Type B pancreatic cell (in vitro differentiated cells): ENCODE data around the gene LTO1. TPM values are rescaled to one million over a fixed set of nuclear protein-coding genes. Genes with fewer than 3 reads are reported as not detected.

Experiments
- DNase-seq: peaks from one replicate; pipeline ENCODE4 v3.0.0; 2021; ENCODE audit warnings: mixed read lengths; ENCODE audit not compliant: unreplicated experiment; ENCODE audit errors: extremely low spot score
- H3K27ac Mint-ChIP-seq: 2 replicates; pipeline ENCODE4 v1.8.0; 2021; ENCODE audit warnings: mild to moderate bottlenecking, mixed read lengths
- H3K27me3 Mint-ChIP-seq: 2 replicates; pipeline ENCODE4 v1.8.0; 2021; ENCODE audit warnings: mixed read lengths
- H3K36me3 Mint-ChIP-seq: 2 replicates; pipeline ENCODE4 v1.8.0; 2021; ENCODE audit warnings: mixed read lengths
- H3K4me1 Mint-ChIP-seq: one replicate; pipeline ENCODE4 v1.8.0; 2021; ENCODE audit warnings: mixed read lengths; ENCODE audit not compliant: unreplicated experiment
- H3K4me3 Mint-ChIP-seq: 2 replicates; pipeline ENCODE4 v1.8.0; 2021; ENCODE audit warnings: mild to moderate bottlenecking, mixed read lengths
- H3K9me3 Mint-ChIP-seq: 2 replicates; pipeline ENCODE4 v1.8.0; 2021; ENCODE audit warnings: mixed read lengths
- total RNA-seq: library from RNA; stranded (reverse); gene quantifications from 2 replicates; pipeline ENCODE4 v1.2.1, GENCODE V29; 2021; ENCODE audit warnings: low replicate concordance
- TF ChIP-seq, protein P1 (sequence below): fragments of 200-600 bp; sonication (generic); conservative IDR thresholded peaks from 2 replicates; pipeline ENCODE4 v1.5.0; 2021; ENCODE audit warnings: antibody characterized with exemption, mild to moderate bottlenecking

Gene LTO1
- total RNA-seq, 1 donor from 2014 or later: 24.6 TPM

DNA sequence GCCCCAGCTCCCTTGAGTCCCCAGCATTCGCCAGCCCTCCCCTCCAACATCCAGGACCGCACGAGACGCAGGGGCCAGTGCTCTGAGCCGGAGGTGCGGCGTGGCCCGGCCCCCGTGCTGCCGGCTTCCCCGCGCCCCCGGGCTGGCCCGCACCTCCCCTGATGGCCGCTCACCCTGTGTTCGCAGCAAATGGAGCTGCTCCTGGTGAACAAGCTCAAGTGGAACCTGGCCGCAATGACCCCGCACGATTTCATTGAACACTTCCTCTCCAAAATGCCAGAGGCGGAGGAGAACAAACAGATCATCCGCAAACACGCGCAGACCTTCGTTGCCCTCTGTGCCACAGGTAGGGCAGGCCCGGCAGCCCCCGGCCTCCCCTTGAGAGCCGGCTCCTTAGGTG is 31.5 kb downstream of the LTO1 start:
- TF ChIP-seq, protein P1, sequence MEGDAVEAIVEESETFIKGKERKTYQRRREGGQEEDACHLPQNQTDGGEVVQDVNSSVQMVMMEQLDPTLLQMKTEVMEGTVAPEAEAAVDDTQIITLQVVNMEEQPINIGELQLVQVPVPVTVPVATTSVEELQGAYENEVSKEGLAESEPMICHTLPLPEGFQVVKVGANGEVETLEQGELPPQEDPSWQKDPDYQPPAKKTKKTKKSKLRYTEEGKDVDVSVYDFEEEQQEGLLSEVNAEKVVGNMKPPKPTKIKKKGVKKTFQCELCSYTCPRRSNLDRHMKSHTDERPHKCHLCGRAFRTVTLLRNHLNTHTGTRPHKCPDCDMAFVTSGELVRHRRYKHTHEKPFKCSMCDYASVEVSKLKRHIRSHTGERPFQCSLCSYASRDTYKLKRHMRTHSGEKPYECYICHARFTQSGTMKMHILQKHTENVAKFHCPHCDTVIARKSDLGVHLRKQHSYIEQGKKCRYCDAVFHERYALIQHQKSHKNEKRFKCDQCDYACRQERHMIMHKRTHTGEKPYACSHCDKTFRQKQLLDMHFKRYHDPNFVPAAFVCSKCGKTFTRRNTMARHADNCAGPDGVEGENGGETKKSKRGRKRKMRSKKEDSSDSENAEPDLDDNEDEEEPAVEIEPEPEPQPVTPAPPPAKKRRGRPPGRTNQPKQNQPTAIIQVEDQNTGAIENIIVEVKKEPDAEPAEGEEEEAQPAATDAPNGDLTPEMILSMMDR: peak; percentile 29
- peak; percentile 69 for DNase-seq
- H3K4me1 Mint-ChIP-seq: peaks cover 3% of the 10 kb centered on the region
- H3K36me3 Mint-ChIP-seq: peaks cover 4% of the 10 kb centered on the region
- H3K27me3 Mint-ChIP-seq: peaks cover 10% of the 10 kb centered on the region
- no peaks in the 10 kb centered on the region for H3K9me3 Mint-ChIP-seq
- H3K27ac Mint-ChIP-seq: peak overlapping the region; percentile 90
- H3K4me3 Mint-ChIP-seq: peak overlapping the region; percentile 88

- peaks cover 4% of the 10 kb centered on the region for H3K36me3 Mint-ChIP-seq
- peaks cover 3% of the 10 kb centered on the region for H3K4me1 Mint-ChIP-seq
- H3K9me3 Mint-ChIP-seq: no peaks in the 10 kb centered on the region
- H3K4me3 Mint-ChIP-seq: peak overlapping the region; percentile 88
- H3K27ac Mint-ChIP-seq: peak overlapping the region; percentile 90
- peak; percentile 93 for DNase-seq
- TF ChIP-seq, protein P1: peak; percentile 98
- peaks cover 10% of the 10 kb centered on the region for H3K27me3 Mint-ChIP-seq
These were observed 32.1 kb downstream of the LTO1 start for GRCh38 chr11:69642913-69643632.

- Mint-ChIP-seq H3K4me3 (no peak overlapping the region), H3K4me1 (peaks cover 3% of the 10 kb centered on the region), H3K36me3 (peaks cover 4% of the 10 kb centered on the region), H3K27ac (no peak overlapping the region), H3K9me3 (no peaks in the 10 kb centered on the region), H3K27me3 (peaks cover 10% of the 10 kb centered on the region)
- peak; percentile 70 for DNase-seq
- TF ChIP-seq, protein P1: no peak
These were observed 32.6 kb downstream of the LTO1 start for GRCh38 chr11:69642549-69642912.

GRCh38 chr11:69641681-69642548 is 33.2 kb downstream of the LTO1 start:
- peaks cover 3% of the 10 kb centered on the region for H3K4me1 Mint-ChIP-seq
- peak overlapping the region; percentile 98 for H3K27ac Mint-ChIP-seq
- no peak for DNase-seq

DNA sequence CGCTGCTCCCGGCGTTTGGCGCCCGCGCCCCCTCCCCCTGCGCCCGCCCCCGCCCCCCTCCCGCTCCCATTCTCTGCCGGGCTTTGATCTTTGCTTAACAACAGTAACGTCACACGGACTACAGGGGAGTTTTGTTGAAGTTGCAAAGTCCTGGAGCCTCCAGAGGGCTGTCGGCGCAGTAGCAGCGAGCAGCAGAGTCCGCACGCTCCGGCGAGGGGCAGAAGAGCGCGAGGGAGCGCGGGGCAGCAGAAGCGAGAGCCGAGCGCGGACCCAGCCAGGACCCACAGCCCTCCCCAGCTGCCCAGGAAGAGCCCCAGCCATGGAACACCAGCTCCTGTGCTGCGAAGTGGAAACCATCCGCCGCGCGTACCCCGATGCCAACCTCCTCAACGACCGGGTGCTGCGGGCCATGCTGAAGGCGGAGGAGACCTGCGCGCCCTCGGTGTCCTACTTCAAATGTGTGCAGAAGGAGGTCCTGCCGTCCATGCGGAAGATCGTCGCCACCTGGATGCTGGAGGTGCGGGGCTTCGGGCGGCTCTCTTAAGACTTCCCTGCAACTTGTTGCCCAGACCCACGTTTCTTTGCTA is 34.1 kb downstream of the LTO1 start, which contains the start of gene CCND1:
CCND1 (plus strand) TSS at position 162 of the 587 bp plus-strand sequence; CDS start at position 320, 158 bp downstream.
- TF ChIP-seq, protein P1: peak; percentile 43
- peaks cover 12% of the 10 kb centered on the region for H3K27me3 Mint-ChIP-seq
- H3K4me1 Mint-ChIP-seq: peaks cover 6% of the 10 kb centered on the region
- peaks cover 4% of the 10 kb centered on the region for H3K36me3 Mint-ChIP-seq
- DNase-seq: peak; percentile 88
- peak within 1 kb of the TSS; percentile 99 for H3K4me3 Mint-ChIP-seq
- peak within 1 kb of the TSS; percentile 98 for H3K27ac Mint-ChIP-seq
- H3K9me3 Mint-ChIP-seq: no peaks in the 10 kb centered on the region

More at GRCh38 chr11:69641681-69642548, 33.2 kb downstream of the LTO1 start:
- peak overlapping the region; percentile 99 for H3K4me3 Mint-ChIP-seq
- H3K9me3 Mint-ChIP-seq: no peaks in the 10 kb centered on the region
- TF ChIP-seq, protein P1: no peak
- H3K36me3 Mint-ChIP-seq: peaks cover 4% of the 10 kb centered on the region
- peaks cover 10% of the 10 kb centered on the region for H3K27me3 Mint-ChIP-seq
